Hindlimb muscle (tissue), 1 donor: ENCODE results near the gene DLL1. TPM values are rescaled to one million over a fixed set of nuclear protein-coding genes. Genes with fewer than 3 reads are reported as not detected.

Source experiments
- DNase-seq: peaks from one replicate; pipeline ENCODE4 v3.0.0-alpha.2; 2013
- polyA plus RNA-seq: library from polyadenylated mRNA; unstranded; fragments of 120-200 nt; gene quantifications from one replicate; pipeline ENCODE4 v1.2.1, GENCODE V29; 2013; ENCODE audit not compliant: insufficient read length

Gene DLL1
- polyA plus RNA-seq, 1 donor = 21.0 TPM

DNA sequence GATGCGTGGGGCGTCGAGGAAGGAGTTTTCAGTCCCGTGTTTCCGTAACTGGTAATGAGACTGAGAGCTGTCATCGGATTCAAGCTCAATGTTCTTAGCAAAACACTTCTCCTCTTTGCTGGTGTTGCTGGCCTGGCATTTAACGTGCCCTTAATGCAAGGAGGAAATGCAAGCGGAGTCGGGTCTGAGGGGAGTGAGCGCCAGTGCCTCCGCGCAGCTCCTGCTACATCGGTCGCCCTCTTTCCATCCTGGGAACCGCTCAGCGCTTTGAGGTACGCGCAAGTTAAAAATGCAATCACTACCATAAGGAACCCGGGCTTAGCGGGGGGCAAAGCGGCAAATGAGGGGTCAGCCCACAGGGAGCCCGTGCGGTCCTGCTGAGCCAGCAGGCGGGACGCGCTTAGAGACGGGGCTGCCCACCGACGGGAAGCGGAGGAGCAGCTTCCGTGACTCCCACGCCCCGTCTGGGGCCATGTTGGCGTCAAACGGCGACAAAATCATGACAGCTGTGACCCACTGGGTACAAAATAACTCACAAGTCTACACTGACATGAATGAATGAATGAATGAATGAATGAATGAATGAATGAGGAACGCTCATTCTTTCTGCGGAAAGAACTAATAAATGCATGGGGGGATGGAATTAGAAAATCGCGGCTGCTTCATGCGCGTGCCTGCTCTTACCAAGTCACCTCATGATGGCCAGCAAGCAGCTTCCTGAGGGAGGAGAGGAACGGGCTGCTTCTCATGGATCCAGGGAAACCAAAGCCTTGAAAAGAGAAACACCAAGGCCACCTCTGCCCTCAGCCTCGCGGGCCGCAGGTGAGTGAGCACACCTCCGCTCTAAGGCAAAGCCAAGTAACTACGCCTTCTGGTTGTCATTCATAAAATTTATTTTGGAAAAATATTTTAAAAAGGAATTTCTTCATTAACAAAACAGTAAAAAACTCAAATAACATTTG is 9.3 kb downstream of the DLL1 start:
- no peak for DNase-seq

DNA sequence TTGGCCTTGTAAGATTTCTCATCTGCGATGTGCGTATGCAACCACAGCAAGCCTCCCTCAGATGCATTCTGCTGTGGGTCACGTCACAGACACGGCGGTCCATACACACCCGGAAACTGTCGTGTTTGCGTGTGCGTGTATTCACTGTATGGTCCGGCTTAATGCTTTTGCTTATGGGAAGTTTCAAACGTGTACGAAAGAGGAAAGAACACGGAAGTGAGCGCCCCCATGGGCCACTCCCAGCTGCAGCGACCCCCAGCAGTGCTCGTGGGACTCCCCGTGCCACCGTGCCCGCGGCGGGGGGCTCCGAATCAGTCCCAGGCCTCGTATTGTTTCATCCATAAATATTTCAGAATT is 10.2 kb downstream of the DLL1 start:
- DNase-seq = no peak

DNA sequence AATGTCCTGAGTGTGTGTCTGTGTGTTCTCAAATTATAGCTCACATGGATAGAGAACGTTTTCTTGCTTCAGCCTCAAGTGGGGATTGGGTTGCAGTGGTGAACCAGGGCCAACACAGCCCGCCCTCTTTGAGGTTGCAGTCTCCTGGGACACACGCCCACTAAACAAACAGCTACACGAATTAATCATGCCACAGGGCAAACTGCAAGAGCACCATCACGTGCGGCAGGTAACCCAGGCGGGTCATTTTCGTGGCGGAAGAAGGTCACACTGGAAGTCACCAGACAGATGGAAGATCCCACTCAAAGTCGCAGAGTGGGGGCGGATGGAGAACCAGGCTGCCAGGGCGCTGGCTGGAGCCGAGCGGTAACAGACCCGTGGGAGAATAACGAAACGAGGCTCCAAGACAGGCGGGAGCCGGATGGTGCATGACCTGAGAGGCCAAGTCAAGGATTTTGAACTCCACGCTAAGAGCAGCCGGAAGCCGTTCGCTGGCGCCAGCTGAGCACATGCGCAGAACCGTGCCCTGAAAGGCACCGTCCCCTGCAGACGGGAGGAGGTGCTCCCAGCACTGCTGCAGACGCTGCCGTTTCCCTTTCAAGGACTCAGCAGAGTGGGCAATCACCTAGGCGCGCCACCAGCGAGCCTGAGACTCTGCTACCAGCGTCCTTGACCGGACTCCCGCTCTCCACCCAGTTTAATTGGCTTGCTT is 10.7 kb downstream of the DLL1 start:
- no peak for DNase-seq

DNA sequence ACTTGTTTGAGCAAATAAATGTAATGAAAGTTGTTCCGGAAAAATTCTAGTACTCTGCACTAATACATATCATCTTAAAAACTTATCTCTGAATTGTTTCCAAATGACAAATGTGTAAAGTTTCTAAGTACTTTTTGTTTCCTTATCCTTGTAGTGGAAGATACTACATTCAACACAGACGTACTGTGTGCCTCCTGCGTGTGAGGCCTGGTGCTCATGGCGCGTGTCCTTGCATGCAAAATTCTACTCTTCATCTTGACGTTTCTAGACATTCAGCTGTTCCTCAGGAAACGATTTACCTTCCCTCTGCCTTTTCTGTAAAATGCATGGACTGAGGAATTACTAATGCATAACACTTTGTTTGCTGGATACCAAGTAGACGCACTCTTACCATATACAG is 11.5 kb downstream of the DLL1 start:
- DNase-seq = no peak

DNA sequence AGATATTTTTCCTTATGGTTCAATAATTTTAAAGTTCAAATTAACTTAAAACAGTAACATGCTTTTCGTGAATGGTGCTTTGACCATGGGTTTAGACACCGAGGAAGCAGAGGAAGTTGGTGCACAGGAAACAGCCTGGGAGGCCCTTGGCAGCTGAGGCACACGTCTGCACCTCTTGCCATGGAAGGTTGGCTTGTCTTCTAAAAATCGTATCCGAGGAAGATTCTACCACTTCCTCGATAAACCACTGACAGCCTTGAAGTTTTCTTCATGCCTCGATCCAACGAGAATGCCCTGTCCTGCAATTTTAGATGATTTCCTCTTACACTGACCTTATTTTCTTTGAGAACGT is 12.2 kb downstream of the DLL1 start:
- DNase-seq = no peak

DNA sequence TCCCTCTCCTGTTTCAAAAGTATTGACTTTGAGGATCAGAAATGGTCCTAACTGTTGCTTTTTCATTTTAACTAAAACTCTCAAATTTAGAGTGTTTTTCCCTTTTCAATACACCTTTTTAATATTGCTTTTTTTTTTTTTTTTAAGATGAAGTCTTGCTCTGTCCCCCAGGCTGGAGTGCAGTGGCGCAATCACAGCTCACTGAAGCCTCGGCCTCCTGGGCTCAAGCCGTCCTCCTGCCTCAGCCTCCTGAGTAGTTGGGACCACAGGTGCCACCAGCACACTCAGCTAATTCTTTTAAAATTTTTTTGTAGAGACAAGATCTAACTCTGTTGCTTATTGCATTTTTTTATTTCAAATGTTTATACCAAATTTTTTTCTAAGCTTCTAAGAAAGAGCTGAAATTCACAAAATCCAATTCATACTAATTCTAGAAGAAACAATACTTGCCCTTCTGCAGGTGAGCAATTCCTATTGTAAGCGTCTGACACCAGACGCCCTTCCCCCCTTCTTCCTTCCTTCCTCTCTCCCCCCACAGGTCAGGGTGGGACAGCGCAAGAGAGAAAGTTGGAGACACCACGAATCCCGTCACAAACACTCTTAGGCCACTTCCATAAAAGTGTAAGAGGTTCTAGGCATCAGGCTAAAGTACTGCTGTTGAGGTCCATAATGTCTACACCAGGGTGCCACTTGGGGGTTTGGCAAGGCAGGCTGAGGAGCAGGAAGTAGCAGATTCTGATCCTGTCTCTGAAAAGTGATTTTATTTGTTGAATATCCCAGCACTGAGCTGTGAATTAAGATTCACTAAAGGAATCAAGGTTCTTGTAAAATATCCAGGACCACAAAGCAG is 12.8 kb downstream of the DLL1 start:
- DNase-seq = no peak

DNA sequence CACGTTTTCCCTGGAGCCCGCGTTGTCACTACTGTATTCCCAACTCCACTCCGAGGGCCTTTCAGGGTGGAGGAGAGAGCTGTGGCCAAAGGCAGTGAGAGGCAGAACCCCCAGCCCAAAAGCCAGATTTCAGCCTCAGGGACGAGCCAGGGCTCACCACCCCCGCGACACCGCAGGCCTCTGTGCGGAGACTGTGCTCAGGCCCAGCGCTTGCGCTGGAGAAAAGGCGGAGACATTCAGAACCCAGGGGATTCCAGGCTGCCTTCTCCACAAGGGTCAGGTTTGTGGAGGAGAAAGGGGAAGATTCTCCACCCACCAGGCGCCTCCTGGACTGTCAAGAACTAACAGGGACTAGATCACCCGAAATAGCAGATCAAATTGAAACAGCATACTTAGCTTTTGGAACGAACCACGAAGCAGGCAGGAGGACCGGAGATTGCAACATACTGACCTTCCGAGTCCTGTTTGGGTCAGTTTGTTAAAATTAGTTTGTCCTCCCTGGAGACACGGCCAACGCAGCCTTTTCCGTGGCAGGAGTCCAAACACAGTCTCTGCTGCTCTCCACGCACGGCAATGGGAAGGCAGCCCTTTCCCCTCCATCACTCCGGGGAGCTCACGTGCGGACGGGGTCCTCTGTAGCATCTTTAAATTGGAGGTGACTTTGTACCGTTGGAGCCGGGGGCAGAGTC is 14.4 kb downstream of the DLL1 start:
- no peak for DNase-seq

DNA sequence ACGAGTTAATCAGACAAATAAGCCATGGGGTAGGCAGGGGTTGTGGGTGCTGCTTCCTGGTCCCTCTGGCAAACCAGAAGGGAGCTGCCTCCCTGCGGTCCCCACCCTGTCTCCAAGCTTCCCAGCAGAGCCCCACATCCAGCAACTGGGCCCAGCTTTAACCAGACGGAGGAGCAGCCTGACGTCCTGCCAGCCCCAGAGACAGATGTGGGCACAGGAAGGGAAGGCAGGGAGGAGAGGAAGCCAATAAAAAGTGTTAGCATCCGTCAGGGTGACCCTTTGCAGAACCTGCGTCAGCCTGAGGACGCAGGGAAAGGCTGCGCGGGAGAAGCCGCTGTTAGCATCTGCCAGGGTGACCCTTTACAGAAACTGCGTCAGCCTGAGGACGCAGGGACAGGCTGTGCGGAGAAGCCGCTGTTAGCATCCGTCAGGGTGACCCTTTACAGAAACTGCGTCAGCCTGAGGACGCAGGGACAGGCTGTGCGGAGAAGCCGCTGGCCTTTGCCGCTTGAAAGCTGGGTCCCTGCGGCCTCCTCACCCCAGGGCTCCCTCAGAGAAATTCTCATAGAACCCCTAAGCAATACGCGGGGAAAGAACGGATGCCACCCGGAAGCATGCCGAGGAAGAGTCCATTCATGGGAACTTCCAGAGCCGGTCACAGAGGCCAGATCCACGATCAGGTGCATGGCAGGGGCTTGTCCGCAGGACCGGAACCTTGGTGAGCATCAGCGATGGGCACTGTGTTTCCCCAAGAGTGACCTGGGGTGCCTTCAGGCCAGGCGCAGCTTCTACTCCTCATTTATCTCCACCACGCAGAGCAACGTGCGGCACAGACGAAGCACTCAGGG is 15.9 kb downstream of the DLL1 start:
- DNase-seq = no peak

DNA sequence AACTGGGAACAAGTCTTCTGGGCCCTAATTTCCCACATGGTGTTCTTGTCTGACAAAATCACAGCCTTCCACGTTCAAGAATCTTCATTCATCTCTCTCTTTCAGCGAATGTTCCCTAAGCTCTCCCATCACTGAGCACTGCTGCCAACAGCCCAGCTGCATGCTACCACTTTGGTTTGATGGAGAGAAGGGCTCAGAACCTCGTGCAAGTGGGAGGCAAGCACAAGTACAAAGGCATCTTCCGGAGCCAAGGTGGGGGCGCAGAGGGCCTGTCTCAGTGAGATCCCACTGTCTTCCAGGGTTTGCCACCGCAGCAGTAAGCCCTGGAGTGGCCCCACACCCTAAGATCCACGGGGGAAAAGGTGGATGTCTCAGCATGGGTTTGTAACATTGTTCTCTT is 17.2 kb downstream of the DLL1 start:
- DNase-seq = no peak

DNA sequence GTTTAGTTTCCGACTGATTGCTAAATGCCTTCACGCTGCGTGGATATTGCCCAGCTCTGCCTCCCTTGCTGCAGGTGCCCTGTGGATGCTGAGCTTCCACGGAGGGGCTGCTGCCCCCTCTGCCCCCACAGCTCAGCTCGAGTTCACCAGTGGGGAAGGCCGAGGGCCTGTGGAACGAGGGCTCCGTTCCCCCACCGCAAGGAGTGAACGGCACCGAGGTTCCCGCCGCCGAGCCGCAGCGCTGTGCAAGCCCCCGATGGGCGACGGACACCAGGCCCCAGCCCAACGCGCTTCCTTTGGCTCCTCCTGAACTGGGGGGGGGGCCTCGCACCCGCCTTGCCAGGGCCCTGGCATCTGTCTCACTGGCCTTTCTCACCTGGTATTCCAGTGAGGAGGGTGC is 17.7 kb downstream of the DLL1 start:
- DNase-seq = no peak

DNA sequence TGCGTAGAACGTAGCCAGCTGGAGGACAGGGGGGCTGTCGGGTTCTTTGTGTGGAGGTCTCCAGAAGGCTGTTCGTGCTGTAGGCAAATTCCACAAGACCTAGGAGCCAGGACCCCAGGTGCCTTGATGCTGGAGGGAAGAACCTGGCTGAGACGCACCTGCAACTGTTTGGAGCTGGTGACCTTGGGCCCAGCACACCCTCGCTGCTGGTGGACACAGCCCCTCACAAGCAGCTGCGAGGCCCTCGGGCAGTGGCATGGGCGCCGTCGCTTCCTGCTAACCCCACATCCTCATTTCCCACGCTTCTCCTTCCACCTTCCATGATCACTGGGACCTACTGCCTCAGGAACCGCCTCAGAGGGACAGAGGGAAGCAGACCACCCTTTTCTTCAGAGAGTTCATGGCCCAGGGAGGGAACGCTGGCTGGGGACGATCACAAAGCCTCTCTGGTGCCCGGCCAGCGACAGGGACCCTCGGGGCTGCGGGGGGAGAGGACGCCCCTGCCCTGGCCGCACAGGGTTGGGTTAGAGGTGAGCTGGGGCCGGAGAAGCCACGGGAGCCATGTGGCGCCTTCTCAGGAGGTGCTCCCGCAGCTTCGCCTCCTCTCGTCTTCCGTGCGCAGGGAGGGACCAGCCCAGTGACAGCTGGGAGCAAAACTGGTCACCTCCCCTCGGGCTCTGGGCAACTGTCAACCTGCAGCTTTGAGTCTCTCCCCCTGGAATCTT is 18.4 kb downstream of the DLL1 start:
- DNase-seq = no peak

DNA sequence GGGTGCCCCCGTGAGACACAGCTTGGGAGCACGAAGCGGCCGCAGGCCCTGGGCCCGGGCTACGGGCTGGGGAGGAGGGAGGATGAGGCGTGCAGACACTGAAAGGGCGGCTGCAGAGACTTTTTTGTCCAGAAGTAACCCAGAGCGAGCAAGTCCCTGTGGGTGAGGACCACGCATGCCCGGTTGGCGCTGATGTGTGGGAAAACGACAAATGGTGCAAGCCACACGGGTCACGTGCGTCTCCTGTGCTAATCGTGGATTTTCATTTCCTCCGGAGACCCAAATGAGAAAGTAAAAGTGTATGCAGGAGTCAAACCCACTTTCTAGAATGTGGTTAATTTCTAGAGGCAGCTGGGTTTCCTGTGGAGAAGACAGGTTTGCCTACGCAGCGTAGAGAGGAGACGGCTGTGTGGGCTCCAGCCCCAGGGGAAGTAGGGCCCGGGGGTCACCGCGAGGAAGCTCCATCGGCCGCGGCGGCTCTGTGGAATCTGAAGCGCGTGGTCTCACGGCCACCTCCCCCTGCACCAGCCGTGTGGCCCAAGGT is 19.0 kb downstream of the DLL1 start:
- no peak for DNase-seq

DNA sequence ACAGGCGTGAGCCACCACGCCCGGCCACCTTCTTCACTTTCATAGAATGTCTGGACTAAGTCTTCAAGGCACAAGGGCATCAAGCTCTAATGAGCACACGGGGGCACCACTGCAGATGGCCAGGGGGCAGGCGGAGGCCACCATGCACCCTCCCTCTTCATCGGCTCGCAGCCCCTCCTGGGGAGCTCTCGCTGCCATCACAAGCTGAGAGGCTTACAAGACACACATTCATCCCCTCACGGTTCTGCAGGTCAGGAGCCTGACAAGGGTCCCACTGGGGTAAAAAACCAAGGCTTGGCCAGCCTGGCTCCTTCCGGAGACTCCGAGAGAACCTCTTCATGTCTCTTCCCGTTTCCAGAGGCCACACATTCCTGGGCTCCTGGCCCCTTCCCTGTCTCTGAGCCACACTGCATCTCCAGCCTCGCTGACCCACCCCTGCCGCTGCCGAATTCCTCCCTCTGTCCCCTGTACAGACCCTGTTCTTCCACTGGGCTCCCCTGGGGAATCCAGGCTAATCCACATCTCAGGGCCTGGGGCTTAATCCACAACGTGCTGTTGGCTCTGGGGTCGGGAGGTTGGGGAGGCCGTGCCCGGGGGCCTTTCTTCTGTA is 19.8 kb downstream of the DLL1 start:
- DNase-seq = no peak

DNA sequence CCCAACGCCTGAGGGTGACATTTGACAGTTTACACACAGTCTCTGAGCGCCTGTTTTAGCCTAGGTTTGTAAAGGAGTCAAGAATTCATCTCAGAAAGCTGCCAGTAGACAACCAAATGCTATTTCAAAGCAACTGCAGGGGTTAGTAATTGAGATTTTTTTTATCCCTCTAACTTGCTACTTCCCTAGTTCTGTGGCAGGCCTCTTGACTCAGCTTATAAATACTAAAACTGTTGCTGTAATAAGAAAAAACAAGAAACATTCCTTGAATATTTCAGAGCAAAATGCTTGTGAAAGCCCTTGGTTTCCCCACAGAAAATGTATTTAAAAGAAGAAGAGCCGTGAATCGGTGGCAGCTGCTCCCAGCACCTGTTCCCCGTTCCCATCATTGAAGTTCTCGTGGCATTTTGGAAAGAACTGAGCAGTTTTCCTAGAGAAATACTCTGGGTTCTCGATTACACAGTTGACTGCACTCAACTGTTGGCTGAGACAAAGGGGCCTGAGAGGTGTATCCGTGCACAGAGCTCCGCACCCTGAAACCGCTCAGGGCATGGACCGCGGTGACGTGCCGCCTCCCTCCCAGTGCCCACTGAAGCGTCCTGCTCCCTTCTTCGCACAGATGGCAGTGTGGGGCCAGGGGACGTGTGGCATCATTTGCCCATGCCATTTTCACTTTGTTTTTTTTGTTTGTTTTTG is 20.9 kb downstream of the DLL1 start:
- no peak for DNase-seq

DNA sequence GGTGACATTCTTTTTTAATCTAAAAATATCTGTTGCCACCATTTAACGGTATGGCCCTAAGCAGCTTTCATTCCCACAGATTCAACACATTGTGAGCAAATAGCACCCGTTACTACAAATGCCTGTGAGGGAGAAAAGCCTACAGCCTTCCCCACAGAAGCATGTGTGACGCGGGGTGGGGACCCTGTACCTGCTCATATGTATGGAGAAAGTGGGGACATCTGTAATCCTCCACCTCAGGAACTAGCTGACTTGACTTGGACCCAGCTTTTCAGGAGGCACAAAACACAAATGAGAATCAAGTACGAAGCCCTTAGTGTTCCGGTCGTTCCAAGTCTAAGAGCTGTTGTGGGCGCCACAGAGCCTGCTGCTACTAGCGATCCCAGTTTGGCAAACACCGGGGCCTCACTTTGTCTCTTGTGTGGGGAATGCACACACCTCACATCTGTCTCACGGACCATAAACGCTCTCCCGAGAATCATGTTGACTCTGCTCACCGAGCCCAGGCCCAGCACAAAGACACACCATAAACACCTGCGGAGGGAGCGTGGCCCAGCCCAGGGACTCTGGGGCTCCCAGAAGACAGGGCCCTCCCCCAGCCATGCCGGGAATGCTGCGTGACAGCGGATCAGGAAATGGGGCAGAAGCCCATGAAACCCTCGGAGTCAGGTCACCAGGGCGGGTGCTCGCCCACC is 21.6 kb downstream of the DLL1 start:
- no peak for DNase-seq

DNA sequence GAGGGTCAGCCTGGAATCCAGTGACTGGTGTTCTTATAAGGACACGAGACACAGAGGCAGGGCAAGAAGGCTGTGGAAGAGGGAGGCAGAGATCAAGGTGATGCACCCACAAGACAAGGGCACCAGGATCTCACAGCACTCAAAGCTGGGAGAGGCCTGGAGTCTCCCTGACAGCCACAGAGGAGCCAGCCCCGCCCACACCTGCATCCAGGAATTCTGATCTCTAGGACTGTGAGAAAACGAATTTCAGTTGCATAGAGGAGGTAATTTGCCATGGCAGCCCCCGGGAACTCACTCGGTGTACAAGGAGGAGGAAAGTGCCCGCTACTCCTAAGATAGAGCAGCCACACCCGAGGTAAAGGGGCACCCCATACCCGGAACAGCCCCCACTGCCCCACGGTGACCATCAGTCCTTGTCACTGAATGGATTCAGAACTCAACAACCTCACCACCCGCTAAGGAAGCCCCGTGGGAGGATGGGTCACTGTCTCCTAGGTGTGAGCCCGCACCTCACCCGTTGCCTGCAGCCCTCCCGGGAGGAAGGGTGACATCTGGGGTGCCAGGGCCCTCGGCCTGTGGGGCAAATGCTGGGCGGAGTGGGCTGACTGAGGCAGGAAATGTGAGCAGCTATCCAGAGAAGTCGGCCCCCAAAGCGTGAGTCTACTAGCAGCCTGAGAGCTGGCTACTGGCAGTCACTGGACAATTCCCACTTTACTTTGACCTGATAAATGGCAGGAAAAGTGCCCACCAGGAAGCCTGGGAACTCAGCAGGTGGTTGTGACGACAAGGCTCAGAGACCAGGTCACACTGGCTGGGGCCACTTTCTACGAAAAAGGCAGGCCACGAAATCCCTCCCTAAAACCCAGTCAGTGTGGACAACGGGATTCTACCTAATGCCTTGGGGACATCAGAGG is 22.4 kb downstream of the DLL1 start:
- DNase-seq = no peak

DNA sequence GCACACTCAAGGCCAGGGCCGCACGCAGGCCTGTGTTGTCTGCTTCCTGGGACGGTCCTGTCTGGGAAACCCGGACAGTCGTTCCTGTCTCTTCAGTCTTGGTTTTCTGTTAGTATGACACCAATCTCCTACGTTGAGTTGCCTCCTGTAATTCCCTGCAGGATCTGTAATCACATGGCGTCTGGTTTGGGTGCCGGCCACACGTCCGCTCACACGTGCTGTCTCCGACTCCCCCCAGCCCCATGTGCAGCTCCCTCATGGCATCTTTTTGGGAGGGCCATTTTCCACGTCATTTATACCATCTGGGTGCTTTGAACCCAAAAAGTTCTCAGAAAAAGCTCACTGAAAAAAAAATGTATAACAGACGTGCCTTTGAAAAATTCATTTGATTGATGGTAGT is 23.2 kb downstream of the DLL1 start:
- DNase-seq = no peak
